ENCODE data around the gene WNT5B.
A peak's percentile ranks its signal among the peaks of the same experiment; 100 is the strongest.
"Not testable (repeated sequence)": the region's sequence is repeated elsewhere in the genome, so short reads cannot be mapped to it uniquely, and the experiment has no call there.

WNT5B gene

GRCh38 chr12:1595690-1596347 is 33.2 kb upstream of the WNT5B start:
- DNase-seq, result no peak

GRCh38 chr12:1598757-1599156 is 30.3 kb upstream of the WNT5B start:
- DNase-seq, result no peak

- DNase-seq, result not testable (repeated sequence)
Observed at GRCh38 chr12:1602706-1603105, 26.3 kb upstream of the WNT5B start.

- DNase-seq, result no peak
Observed at GRCh38 chr12:1603269-1603993, 25.6 kb upstream of the WNT5B start.

- DNase-seq, result no peak
Observed at GRCh38 chr12:1604464-1604863, 24.6 kb upstream of the WNT5B start.

GRCh38 chr12:1605129-1606020 is 23.7 kb upstream of the WNT5B start:
- DNase-seq, result peak in 44 of 56 donors; percentile 26 to 87 (median 66)

GRCh38 chr12:1606021-1606622 is 22.9 kb upstream of the WNT5B start:
- DNase-seq, result peak in 21 of 56 donors; percentile 17 to 78 (median 48)

GRCh38 chr12:1607940-1608712 is 20.9 kb upstream of the WNT5B start:
- no peak for DNase-seq

GRCh38 chr12:1608713-1609119 is 20.3 kb upstream of the WNT5B start:
- no peak for DNase-seq

GRCh38 chr12:1610072-1610643 is 18.9 kb upstream of the WNT5B start:
- no peak for DNase-seq

- no peak for DNase-seq
Observed at GRCh38 chr12:1611803-1612572, 17.0 kb upstream of the WNT5B start.

GRCh38 chr12:1613860-1614259 is 15.2 kb upstream of the WNT5B start:
- DNase-seq, result no peak

- no peak for DNase-seq
Observed at GRCh38 chr12:1614360-1614759, 14.7 kb upstream of the WNT5B start.

GRCh38 chr12:1616233-1617066 is 12.6 kb upstream of the WNT5B start:
- DNase-seq, result peak in 1 of 56 donors; percentile 11

GRCh38 chr12:1618489-1618888 is 10.5 kb upstream of the WNT5B start:
- no peak for DNase-seq

- no peak for DNase-seq
Observed at GRCh38 chr12:1619159-1619558, 9.9 kb upstream of the WNT5B start.

- peak in 5 of 56 donors; percentile 13 to 24 (median 22) for DNase-seq
Observed at GRCh38 chr12:1619587-1619986, 9.4 kb upstream of the WNT5B start.

- no peak for DNase-seq
Observed at GRCh38 chr12:1620092-1620491, 8.9 kb upstream of the WNT5B start.

GRCh38 chr12:1622406-1622805 is 6.6 kb upstream of the WNT5B start:
- DNase-seq, result no peak

All from amygdala (tissue), 56 donors.